Body of pancreas (tissue), 4 donors: ENCODE data around the gene ATG7.

Experiments used
- POLR2A ChIP-seq, 3 donors: fragments of 450-650 bp; IDR thresholded peaks; one replicate each; pipeline ENCODE4 v1.6.1; 2016; ENCODE audit warnings: antibody characterized with exemption in 3 of 3, mild to moderate bottlenecking in 2 of 3
- TF ChIP-seq, protein P1 (sequence below), 7 experiments: fragments of 450-650 bp in 4 of 7; fragments of 200-600 bp in 3 of 7; sonication (generic) in 3 of 7; IDR thresholded peaks; one replicate each; pipeline ENCODE4 v1.5.1; 2016 to 2019; ENCODE audit warnings: antibody characterized with exemption in 7 of 7

DNA sequence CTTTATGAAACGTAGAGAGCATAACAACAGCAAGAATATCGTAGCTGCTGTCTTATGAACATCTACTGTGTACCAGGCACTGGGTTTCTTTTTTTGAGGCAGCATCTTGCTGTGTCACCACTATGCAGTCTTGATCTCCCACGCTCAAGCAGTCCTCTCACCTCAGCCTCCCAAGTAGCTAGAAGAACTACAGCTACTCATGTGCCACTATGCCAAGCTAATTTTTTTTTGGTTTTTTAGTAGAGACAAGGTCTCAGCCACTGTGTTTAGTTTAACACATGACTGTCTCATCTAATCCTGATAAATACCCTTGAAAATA, 241.6 kb downstream of the ATG7 start:
- TF ChIP-seq POLR2A (IDR thresholded peaks at IDR 0.05) = no peak
- TF ChIP-seq, protein P1, sequence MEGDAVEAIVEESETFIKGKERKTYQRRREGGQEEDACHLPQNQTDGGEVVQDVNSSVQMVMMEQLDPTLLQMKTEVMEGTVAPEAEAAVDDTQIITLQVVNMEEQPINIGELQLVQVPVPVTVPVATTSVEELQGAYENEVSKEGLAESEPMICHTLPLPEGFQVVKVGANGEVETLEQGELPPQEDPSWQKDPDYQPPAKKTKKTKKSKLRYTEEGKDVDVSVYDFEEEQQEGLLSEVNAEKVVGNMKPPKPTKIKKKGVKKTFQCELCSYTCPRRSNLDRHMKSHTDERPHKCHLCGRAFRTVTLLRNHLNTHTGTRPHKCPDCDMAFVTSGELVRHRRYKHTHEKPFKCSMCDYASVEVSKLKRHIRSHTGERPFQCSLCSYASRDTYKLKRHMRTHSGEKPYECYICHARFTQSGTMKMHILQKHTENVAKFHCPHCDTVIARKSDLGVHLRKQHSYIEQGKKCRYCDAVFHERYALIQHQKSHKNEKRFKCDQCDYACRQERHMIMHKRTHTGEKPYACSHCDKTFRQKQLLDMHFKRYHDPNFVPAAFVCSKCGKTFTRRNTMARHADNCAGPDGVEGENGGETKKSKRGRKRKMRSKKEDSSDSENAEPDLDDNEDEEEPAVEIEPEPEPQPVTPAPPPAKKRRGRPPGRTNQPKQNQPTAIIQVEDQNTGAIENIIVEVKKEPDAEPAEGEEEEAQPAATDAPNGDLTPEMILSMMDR (IDR thresholded peaks at IDR 0.05) = no peak
